Measurements from ENCODE around the gene TDO2.

TDO2 gene

GRCh38 chr4:155887045-155887444 is 16.5 kb upstream of the TDO2 start:
- H3K36me3 ChIP-seq (ENCODE audit: insufficient read depth, low read length), result no peaks in the 10 kb centered on the region
- ATAC-seq (ENCODE audit: insufficient read depth, low read depth) (no peak), DNase-seq (no peak)
- H3K27ac ChIP-seq (ENCODE audit: low read length), result no peak overlapping the region
- H3K4me2 ChIP-seq (ENCODE audit: insufficient read depth, low read length), result no peak overlapping the region
- no peaks in the 10 kb centered on the region for H4K20me1 ChIP-seq (ENCODE audit: insufficient read depth, low read length)
- no peaks in the 10 kb centered on the region for H3K9me3 ChIP-seq (ENCODE audit: insufficient read depth, low read length, severe bottlenecking)
- no peaks in the 10 kb centered on the region for H3K4me1 ChIP-seq (ENCODE audit: insufficient read depth, low read length)
- no peaks in the 10 kb centered on the region for H3K27me3 ChIP-seq (ENCODE audit: insufficient read depth, low read length, poor library complexity)
- H3K79me2 ChIP-seq (ENCODE audit: insufficient read depth, low read length), result no peaks in the 10 kb centered on the region
- no peak overlapping the region for H3K4me3 ChIP-seq (ENCODE audit: low read depth in 1 of 2, low read length in 2 of 2)
- H2AFZ ChIP-seq (ENCODE audit: low read depth, low read length), result no peak overlapping the region
- no peak overlapping the region for H3K9ac ChIP-seq (ENCODE audit: low read depth, low read length)
- TF ChIP-seq EZH2 (IDR thresholded peaks at IDR 0.05; ENCODE audit: borderline replicate concordance, low read depth, low read length, severe bottlenecking), result no peak
- no peak for TF ChIP-seq CTCF (IDR thresholded peaks at IDR 0.05; ENCODE audit: borderline replicate concordance, extremely low read depth, low read length, poor library complexity, severe bottlenecking)

- ATAC-seq (ENCODE audit: insufficient read depth, low read depth) (no peak), DNase-seq (no peak)
- no peaks in the 10 kb centered on the region for H4K20me1 ChIP-seq (ENCODE audit: insufficient read depth, low read length)
- H3K9me3 ChIP-seq (ENCODE audit: insufficient read depth, low read length, severe bottlenecking), result no peaks in the 10 kb centered on the region
- H3K4me1 ChIP-seq (ENCODE audit: insufficient read depth, low read length), result no peaks in the 10 kb centered on the region
- no peak overlapping the region for H3K4me2 ChIP-seq (ENCODE audit: insufficient read depth, low read length)
- H3K4me3 ChIP-seq (ENCODE audit: low read depth in 1 of 2, low read length in 2 of 2), result no peak overlapping the region
- no peaks in the 10 kb centered on the region for H3K27me3 ChIP-seq (ENCODE audit: insufficient read depth, low read length, poor library complexity)
- H3K9ac ChIP-seq (ENCODE audit: low read depth, low read length), result no peak overlapping the region
- TF ChIP-seq CTCF (IDR thresholded peaks at IDR 0.05; ENCODE audit: borderline replicate concordance, extremely low read depth, low read length, poor library complexity, severe bottlenecking), result no peak
- TF ChIP-seq EZH2 (IDR thresholded peaks at IDR 0.05; ENCODE audit: borderline replicate concordance, low read depth, low read length, severe bottlenecking), result no peak
- H2AFZ ChIP-seq (ENCODE audit: low read depth, low read length), result no peak overlapping the region
- no peak overlapping the region for H3K27ac ChIP-seq (ENCODE audit: low read length)
- H3K36me3 ChIP-seq (ENCODE audit: insufficient read depth, low read length), result no peaks in the 10 kb centered on the region
- no peaks in the 10 kb centered on the region for H3K79me2 ChIP-seq (ENCODE audit: insufficient read depth, low read length)
Measured at GRCh38 chr4:155887847-155888570, 15.5 kb upstream of the TDO2 start.

GRCh38 chr4:155889031-155889793 is 14.3 kb upstream of the TDO2 start:
- H3K27me3 ChIP-seq (ENCODE audit: insufficient read depth, low read length, poor library complexity), result no peaks in the 10 kb centered on the region
- H3K9me3 ChIP-seq (ENCODE audit: insufficient read depth, low read length, severe bottlenecking), result no peaks in the 10 kb centered on the region
- TF ChIP-seq CTCF (IDR thresholded peaks at IDR 0.05; ENCODE audit: borderline replicate concordance, extremely low read depth, low read length, poor library complexity, severe bottlenecking), result no peak
- no peak for TF ChIP-seq EZH2 (IDR thresholded peaks at IDR 0.05; ENCODE audit: borderline replicate concordance, low read depth, low read length, severe bottlenecking)
- no peaks in the 10 kb centered on the region for H3K36me3 ChIP-seq (ENCODE audit: insufficient read depth, low read length)
- H3K4me3 ChIP-seq (ENCODE audit: low read depth in 1 of 2, low read length in 2 of 2), result no peak overlapping the region
- H3K9ac ChIP-seq (ENCODE audit: low read depth, low read length), result no peak overlapping the region
- ATAC-seq (ENCODE audit: insufficient read depth, low read depth) (no peak), DNase-seq (no peak)
- no peak overlapping the region for H2AFZ ChIP-seq (ENCODE audit: low read depth, low read length)
- no peaks in the 10 kb centered on the region for H3K4me1 ChIP-seq (ENCODE audit: insufficient read depth, low read length)
- H3K27ac ChIP-seq (ENCODE audit: low read length), result no peak overlapping the region
- H3K4me2 ChIP-seq (ENCODE audit: insufficient read depth, low read length), result no peak overlapping the region
- no peaks in the 10 kb centered on the region for H4K20me1 ChIP-seq (ENCODE audit: insufficient read depth, low read length)
- no peaks in the 10 kb centered on the region for H3K79me2 ChIP-seq (ENCODE audit: insufficient read depth, low read length)
